HG03571 (cell line): ENCODE measurements around the gene ACKR3.

Experiments used
- ATAC-seq: cut with Tn5 transposase; IDR thresholded peaks from one replicate; pipeline ENCODE4 v1.9.1; 2021; ENCODE audit not compliant: unreplicated experiment

Gene ACKR3

GRCh38 chr2:236548179-236548921, 21.3 kb upstream of the ACKR3 start:
- ATAC-seq, result no peak

- ATAC-seq, result no peak
These were observed 20.5 kb upstream of the ACKR3 start for GRCh38 chr2:236549165-236549564.

DNA sequence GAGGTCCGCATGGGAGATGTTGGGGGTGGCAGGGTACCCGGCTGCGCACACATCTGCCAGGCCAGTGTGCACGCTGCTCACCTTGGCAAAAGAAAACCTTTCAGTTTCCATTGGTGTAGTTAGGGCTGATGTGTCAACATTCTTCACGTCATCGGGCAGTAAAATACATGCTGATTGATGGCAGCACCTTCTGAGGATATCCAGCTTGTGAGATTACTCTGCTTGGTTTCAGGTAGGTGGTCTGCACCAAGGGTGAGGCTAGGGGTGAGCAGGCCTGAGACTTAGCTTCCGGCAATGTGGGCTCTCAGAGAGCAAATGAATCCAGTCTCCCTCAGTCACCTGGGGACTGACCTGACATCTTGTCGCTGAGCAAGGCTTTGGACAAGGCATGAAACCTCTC, 19.3 kb upstream of the ACKR3 start:
- peak; percentile 3 for ATAC-seq

DNA sequence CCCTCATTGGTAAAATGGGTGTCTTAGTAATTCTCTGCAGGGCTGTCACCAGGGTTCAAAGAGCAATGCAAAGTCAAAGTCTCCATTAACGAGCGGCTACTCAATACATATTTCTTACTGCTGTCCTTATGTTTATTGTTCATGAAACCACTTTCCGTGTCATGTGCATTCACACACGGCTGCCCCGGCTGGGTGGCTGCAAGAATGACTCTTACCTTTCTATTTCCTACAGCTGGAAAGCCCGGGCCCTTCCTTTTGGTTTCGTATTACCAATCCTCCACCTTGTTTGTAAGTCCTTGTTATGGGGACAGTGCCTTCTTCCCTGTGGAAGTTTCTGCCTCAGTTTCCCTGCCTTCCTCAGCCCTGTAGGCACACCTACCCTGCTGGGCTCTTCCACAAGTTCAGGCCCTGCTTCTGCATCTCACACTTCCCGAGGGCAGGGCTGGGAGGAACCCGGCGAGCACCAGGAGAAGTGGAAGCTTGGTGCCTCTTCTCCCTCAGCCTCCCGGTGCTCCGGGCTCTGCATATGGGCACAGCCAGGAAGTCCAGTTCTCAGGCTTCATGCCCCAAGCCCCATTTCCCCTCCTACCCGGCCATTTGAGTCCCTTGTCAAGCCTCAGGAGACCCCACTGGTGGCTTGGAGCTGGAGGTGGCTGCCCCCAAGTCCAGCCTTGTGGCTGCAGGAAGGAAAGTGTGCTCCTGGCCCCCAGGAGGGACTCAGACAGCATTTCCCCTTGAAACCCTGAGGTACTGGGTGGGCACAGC, 18.7 kb upstream of the ACKR3 start:
- ATAC-seq, result peak; percentile 54

DNA sequence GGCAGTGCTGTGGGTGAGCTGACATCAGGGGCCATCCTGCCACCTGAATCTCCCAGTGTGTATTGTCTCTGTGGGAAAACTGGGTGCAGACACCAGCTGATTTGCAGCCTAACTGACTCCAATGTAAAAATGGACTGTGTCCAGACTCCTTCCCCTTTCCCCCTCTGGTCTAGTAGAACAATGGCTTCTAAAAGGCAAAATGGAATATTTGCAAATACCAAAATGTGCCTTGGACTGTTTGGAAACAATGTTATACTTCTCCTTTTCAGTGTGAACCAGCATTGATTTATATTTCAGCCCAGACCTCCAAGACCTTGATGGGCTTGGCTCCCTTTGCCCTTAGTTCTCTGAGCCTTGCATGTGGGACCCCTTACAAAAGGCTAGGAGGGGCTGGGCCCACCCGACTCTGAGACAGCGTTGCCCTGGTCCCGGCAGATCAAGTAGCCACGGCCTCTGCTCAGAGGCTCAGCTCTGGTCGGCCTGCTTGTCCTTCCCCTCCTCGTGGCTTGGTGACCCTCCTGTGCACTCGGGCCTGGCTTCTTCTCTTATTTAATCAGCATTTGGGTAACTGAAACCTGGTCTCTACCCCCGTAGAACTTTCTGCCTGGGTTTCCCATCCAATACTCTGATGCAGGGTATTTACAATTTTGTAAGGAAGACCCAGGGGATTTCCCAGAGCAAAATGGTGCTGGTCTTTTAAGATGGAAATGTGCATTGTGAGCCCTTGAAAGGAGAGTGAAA, 18.0 kb upstream of the ACKR3 start:
- ATAC-seq, result no peak

DNA sequence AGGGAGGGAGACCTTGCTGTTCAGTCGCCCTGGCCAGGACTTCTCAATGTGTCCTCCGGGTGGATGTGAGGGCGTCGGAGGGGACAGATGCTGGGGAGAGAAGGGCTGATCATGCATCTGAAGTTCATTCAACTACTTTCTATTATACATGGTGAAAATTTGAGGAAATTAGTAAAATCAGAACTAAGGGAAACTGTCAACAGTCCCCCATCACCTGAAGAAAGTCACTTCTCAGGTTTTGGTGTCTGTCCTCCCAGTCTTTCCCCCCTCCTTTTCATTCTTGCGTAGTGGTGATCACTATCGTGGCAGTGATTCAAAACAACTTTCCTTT, 17.4 kb upstream of the ACKR3 start:
- no peak for ATAC-seq

DNA sequence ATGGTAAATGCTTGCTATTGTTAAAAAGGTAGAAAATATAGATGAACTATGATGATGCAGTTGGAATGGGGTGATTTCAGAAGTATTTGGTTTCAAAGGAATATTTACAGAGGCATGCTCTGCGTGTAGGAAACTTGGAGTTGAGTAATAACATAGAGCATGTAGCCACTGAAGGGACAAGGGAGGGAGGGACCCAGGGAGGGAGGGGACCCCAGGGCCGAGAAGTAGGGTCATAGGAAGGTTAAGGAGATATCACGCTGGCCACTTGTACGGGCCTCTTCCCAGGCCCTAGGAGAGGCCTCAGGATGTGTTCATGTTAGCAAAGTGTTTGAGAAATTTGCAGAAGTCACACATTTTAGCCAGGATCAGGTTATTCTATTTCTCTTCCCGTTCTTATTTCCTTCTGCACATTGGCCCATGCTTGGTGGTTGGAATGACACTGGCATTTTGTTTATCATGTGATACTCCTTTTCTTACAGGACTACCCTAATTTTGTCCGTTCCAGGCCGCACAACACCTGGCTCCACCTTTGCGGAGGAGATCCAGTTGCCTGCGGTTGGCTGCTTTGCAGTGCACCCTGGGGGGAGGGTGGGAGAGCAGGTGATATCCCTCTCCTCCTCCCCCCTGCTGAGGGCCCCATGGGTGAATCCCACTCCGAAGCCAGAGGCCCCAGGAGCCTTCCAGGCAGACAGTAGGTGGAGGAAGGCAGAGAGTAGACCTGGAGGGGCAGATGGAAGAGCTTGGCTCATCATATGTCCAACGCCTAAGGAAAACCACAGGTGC, 16.9 kb upstream of the ACKR3 start:
- no peak for ATAC-seq

- no peak for ATAC-seq
These were observed 16.1 kb upstream of the ACKR3 start for GRCh38 chr2:236553522-236553921.

DNA sequence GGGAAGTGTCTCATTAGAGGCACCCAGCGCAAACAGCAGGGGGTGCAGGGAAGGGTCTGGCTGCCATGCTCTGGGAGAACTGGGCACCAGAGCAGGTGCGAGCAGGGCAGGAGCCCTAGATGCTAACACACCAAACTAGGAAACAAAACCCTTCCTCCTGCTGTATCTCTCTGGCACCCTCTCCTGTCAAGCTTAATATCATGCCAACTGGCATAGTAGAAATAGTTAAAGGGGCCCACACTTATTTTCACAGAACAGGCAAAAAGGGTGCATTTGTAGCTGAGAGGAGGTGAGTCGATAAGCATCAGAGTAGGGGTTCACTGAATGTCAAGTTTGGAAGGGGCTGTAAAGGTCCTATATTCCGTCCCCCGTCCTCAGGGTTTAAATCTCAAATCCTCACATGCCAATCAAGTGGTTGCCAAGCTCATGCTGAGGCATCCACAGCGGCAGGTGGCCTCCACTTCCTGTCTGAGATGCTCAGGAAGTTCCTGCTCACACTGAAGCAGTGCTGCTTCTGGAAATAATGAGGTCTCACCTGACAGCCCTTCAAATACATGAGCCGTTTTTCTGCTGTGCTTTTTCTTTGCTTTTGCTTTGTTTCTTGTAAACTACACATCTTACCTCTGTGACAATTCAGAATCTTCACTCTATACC, 14.9 kb upstream of the ACKR3 start:
- no peak for ATAC-seq

- ATAC-seq, result no peak
These were observed 14.1 kb upstream of the ACKR3 start for GRCh38 chr2:236555481-236555880.

DNA sequence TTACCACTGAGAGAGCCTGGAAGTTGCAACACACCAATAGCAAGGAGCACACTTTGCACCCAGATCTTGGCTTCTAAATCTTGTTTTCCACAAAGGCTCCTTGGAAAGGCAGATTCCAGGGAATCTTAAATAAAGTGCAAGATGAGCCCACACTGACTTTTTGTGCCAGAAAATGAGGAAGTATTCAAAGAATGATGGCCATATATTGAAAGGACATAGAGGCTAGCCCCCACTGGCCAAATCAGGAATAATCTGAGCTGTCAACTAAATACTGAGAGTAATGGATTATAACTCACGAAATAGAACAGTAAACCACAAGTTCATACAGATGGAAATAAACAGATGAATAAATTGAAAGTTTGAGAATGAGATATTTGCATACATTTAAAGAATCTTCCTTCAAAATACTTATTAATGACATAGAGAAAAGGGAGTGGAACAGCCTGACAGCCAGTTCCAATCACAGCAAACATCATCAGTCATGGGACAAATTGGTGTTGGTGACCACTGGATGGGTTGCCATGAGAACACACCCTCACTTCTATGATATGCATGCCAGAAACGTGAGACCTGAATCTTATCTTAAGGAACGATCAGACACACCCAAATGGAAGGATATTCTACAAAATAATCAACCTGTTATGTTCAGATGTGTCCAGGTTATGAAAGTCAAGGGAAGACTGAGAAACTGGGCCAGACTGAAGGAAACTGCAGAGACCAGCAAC, 12.2 kb upstream of the ACKR3 start:
- no peak for ATAC-seq

- ATAC-seq, result no peak
These were observed 11.6 kb upstream of the ACKR3 start for GRCh38 chr2:236558036-236558435.

DNA sequence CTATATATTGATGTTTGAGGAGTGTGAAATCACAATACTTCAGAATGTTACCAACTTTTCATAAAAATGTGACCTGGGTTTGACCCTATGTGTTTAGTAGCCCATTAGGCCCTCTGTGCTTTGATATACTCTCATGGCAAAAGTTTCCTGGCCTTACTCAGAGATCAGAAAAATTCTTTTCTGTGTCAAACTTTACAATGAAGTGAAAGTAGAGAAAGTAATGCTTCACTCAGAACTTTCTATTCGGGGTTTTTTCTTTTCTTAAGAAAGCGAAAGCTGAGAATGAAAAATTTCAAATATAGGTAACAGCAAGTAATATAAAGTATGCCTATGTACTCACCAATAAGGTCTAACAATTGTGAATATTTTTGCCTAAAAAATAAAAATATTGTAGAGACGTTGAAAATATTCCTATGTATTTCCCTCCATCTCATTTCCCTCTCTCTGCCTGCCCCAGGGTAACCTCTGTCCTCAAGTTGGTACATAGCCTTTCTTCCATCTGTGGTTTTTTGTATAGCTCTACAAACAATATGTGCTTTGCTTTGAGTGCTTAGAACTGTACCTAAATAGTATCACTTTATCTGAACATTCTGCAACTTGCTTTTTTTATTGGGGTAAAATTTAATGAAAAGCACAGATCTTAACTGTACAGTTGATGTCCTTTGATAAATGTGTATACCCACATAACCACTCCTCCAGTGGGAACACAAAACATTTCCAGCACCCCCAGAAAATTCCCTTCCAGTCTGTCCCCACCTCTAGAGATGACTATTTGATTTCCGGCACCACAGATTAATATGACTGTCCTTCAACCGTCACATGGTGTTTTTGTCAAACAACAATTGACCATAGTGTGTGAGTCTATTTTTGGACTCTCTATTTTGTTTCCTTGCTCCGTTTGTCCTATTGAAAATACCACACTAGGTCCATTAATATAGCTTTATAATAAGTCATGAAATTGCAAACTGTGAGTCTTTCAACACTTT, 10.3 kb upstream of the ACKR3 start:
- peak; percentile 48 for ATAC-seq

DNA sequence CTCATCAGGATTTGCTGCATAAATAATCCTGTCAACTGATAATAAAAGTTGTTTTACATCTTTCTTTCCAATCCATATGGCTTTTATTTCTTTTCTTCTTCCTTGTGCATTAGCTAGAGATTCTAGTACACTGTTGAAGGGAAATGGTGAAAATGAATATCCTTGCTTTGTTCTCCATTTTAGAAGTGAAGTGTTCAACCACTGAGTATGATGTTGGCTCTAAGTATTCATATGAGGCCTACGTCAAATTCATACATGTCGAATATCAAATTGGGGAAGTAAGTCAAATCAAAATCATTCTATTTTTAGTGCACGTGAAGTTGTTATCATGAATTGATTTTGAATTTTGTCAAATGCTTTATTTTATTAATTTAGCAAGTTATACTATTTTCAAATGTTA, 7.8 kb upstream of the ACKR3 start:
- ATAC-seq, result no peak

GRCh38 chr2:236562434-236562833, 7.2 kb upstream of the ACKR3 start:
- ATAC-seq, result no peak

DNA sequence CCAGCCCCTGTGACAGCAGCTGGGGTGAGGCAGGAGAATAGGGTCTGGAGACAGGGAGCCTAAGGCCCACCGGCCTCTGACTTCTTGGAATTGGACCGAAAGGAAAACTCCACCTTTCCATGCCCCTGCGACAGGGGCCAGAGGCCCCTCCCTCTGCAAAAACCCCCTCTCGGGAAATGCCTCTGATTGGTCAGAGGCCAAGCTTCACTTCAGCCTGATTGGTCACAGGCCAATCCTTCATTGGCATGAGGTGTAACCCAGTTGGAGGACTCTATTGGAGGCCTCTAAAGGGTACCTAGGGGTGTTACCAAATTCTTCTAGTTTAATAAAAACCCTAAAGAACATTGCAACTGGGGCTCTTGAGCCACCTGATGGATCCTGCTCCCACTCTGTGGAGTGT, 5.7 kb upstream of the ACKR3 start:
- ATAC-seq, result no peak

- no peak for ATAC-seq
These were observed 4.4 kb upstream of the ACKR3 start for GRCh38 chr2:236565212-236565611.

GRCh38 chr2:236565879-236566402, 3.7 kb upstream of the ACKR3 start:
- no peak for ATAC-seq

DNA sequence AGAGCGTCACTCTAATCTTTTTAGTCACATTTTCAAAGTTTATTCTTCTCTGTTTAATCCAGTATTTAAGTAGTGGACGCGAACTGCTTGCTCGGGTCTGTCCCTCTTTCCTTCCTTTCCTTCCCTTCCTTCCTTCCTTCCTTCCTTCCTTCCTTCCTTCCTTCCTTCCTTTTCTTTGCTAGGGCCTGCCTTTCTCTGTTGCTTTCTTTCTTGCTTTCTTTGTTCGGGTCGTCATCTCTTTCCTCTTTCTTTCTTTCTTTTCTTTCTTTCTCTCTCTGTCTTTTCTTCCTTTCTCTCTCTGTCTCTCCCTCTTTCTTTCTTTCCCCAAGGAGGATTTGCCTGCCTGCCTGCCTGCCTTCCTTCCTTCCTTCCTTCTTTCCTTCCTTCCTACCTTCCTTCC, 3.0 kb upstream of the ACKR3 start:
- no peak for ATAC-seq
